NK-92 treated with Interleukin-12 subunit alpha and Interleukin-12 subunit beta, amount 100 ng/mL, for 24 hours (cell line): ENCODE results near the gene SORL1-AS1.

Experiments
- DNase-seq: peaks from one replicate; lab custom pipeline; 2025; lab: John Stamatoyannopoulos, UW

The SORL1-AS1 gene

GRCh38 chr11:121451986-121452608 is 670 bp downstream of the SORL1-AS1 start, which contains the start of gene SORL1:
Gene SORL1, plus strand, starts transcription at chr11:121452314. Its CDS starts 18 bp downstream, at chr11:121452332.
- DNase-seq: no peak

DNA sequence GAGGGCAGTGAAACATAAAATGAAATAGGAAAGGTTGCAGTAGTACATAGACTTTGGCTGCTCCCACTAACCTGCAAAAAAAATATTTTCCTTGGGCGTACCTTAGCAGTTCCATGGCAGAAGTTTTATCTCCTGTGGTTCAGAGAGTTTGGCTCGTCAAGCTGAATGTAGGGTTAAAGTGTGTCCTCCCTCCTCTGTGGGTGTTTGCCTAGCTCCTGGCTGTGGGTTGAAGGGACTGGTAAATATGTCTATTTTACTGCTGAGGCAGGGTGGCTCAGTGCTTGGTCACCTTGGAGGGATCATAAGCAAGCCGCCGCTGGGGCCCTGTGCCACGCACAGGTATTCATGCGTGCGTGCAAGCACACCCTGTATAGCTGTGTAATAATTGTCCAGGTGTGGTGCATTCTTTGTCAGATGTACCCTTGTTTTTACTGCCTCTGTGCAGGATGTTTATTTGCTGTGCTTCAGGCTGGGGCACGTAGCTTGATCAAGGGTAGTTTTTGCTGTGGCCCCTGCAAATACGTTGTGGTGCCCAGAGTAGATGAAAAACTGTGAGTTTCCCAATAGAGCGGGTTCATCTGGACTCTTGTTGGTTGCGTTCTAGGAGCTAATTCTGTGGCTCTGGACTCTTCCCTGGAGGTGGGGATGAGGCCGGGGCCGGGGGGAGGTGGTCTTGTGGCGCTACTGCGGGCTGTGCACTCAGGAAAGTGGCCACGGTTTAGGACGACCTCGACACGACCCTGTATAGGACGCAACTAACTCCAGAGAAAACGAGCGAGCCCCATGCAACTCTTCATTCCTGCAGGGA is 1.4 kb downstream of the SORL1-AS1 start:
- DNase-seq: no peak

DNA sequence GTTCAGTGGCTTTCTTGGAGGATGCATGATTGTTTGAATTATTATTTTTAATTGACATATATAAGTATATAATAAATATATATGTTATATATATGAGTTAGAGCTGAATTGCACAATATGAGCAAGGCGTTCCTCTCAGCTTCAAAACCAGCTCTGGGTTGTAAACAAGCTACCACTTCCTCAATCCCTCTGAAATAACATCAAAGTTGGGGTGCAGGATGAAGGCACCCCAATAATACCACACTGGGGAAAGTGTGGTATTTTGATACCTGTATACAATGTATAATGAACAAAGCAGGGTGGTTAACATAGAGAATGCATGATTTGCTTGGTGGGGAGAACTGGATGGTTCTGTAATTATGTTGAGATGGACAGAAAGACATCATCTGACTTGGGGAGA is 2.4 kb downstream of the SORL1-AS1 start:
- DNase-seq: no peak

DNA sequence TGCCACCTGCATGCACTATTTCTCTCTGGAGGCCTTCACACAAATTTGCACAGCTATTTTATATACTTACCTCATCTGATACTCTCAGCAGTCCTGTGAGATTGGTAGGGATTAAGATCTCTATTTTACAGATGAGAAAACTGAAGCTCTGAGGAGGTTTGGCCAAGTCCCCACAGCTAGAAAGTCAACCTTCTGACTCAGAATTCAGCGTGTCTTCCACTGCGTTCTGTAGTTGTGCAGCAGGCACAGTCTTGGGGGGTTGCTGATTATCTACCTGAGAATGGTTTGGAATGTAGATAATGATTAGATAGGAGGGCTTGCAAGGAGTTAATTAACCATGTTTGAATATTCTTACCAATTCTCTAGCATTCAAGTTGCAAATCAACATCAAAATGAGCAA is 3.1 kb downstream of the SORL1-AS1 start:
- DNase-seq: no peak

GRCh38 chr11:121449123-121449522 is 3.6 kb downstream of the SORL1-AS1 start:
- DNase-seq: no peak

GRCh38 chr11:121448431-121448941 is 4.3 kb downstream of the SORL1-AS1 start:
- DNase-seq: no peak

DNA sequence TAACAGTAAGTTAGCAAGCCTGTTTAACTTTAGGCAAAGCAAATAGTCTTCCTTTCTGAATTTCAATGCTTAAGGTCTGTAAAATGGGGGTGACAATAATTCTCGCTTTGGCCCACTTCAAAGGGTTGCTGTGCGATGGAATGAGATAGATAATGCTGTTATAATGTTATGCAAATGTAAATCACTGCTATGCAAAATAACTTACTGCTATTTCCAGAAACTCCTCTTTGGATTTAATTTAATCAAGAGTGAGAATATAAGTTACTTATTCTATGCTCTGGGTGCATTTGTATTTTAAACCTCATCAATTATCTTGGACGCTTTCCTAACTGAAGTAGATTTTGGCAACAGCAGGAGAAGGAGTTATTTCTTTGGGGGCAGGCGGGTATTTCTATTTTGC is 4.8 kb downstream of the SORL1-AS1 start:
- DNase-seq: no peak

- no peak for DNase-seq
These were observed 6.0 kb downstream of the SORL1-AS1 start for GRCh38 chr11:121446752-121447156.

GRCh38 chr11:121445071-121445768 is 7.5 kb downstream of the SORL1-AS1 start:
- DNase-seq: no peak

GRCh38 chr11:121444526-121444925 is 8.2 kb downstream of the SORL1-AS1 start:
- no peak for DNase-seq

GRCh38 chr11:121443688-121444275 is 9.0 kb downstream of the SORL1-AS1 start:
- DNase-seq: no peak

DNA sequence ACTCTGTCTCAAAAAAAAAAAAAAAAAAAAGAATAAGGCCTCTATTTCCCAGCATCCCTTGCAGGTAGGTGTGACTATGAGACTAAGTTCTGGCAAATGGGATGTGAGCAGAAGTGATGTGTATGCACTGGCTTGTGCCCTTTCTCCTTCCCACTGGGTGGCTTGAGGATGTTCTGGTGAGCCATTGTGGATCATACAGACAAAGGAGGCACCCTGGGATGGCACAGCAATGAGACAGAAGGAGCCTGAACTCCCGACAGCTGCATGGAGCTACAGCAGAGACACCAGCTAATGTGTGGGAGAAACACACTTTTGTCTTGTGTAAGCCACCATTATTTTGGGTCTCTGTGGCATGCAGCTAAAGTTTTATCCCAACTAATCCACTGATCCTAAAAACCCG is 11.2 kb downstream of the SORL1-AS1 start:
- no peak for DNase-seq

DNA sequence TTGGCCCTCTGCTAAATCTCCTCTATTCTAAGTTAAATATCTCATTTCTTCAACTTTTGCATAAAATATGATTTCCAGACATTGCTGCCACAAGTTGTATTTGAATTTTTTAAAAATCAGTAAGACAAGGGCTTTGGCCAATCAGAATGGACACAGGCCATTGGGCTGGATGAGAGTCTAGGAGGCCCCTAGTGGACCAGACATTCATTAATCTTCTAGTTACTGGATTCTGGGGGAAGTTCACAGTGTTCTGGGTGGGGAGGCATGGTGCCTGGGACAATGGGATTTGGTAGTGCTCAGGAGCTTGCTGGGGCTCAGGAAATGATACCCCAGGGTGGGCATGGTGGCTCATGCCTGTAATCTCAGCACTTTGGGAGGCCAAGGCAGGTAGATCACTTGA is 13.0 kb downstream of the SORL1-AS1 start:
- DNase-seq: no peak

GRCh38 chr11:121439337-121439736 is 13.4 kb downstream of the SORL1-AS1 start:
- no peak for DNase-seq

- DNase-seq: no peak
These were observed 15.1 kb downstream of the SORL1-AS1 start for GRCh38 chr11:121437686-121438078.

- DNase-seq: no peak
These were observed 15.6 kb downstream of the SORL1-AS1 start for GRCh38 chr11:121437018-121437685.

- DNase-seq: no peak
These were observed 16.9 kb downstream of the SORL1-AS1 start for GRCh38 chr11:121435551-121436511.

DNA sequence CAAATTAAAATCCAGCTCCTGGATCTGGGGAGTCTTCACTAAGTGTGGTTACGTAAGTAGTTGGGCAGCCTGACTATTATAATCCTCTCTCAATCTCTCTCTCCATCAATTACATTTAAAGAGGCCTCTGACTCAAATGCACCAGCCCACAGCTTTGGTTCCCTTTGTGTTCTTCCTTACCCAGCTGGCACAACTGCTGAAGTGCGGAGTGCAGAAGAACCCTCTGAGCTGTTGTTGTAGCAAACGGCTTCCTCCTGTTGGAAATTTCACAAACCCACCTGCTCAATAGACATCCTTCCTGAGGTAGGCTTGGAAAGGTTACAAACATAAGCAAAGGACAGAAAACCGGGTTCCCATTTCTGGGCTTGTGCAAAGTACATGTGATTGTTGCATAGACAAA is 17.6 kb downstream of the SORL1-AS1 start:
- no peak for DNase-seq

GRCh38 chr11:121431820-121432526 is 20.8 kb downstream of the SORL1-AS1 start:
- DNase-seq: no peak

DNA sequence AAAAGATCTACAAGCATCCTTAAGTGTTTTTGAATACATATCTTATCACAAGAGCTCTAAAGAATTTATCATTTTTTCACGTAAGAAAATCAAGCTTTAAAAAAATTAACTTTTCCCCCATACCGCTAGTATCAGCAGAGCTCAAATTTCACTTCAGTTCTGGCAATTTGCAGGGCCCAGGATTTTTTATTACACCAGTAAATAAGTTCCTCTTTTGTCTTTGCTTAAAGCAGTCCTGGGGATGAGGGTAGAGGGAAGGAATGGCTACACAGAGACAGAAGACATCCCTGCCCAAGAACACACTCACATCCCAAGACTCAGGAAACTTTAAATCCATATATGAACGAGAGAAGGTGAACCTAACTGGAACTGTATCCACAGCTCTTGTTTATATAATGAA is 23.2 kb downstream of the SORL1-AS1 start:
- DNase-seq: no peak
